ENCODE results near the gene IQSEC1.

The IQSEC1 gene

GRCh38 chr3:13021141-13022114 is 51.8 kb downstream of the IQSEC1 start:
- Histone ChIP-seq H3K27ac (ENCODE audit: low read length) (no peak overlapping the region), H3K36me3 (ENCODE audit: control insufficient read depth in 1 of 2, insufficient read depth in 2 of 2, low read length in 2 of 2) (no peaks in the 10 kb centered on the region), H3K9me3 (ENCODE audit: control insufficient read depth in 1 of 2, low read length in 2 of 2) (no peaks in the 10 kb centered on the region), H3K27me3 (ENCODE audit: low read depth, low read length) (no peaks in the 10 kb centered on the region), H3K4me1 (ENCODE audit: control insufficient read depth in 1 of 2, insufficient read depth in 2 of 2, low read length in 2 of 2) (peaks cover 4 to 35% of the 10 kb centered on the region in 2 donors), H3K4me3 (ENCODE audit: low read depth in 1 of 2, low read length in 2 of 2) (peak overlapping the region; percentile 26 to 28)

- Histone ChIP-seq H3K27me3 (ENCODE audit: low read depth, low read length) (no peaks in the 10 kb centered on the region), H3K36me3 (ENCODE audit: control insufficient read depth in 1 of 2, insufficient read depth in 2 of 2, low read length in 2 of 2) (no peaks in the 10 kb centered on the region), H3K27ac (ENCODE audit: low read length) (no peak overlapping the region), H3K9me3 (ENCODE audit: control insufficient read depth in 1 of 2, low read length in 2 of 2) (no peaks in the 10 kb centered on the region), H3K4me3 (ENCODE audit: low read depth in 1 of 2, low read length in 2 of 2) (no peak overlapping the region), H3K4me1 (ENCODE audit: control insufficient read depth in 1 of 2, insufficient read depth in 2 of 2, low read length in 2 of 2) (peaks cover 8 to 41% of the 10 kb centered on the region in 2 donors)
These were observed 53.0 kb downstream of the IQSEC1 start for GRCh38 chr3:13020159-13020750.

- Histone ChIP-seq H3K4me3 (ENCODE audit: low read depth in 1 of 2, low read length in 2 of 2) (peak overlapping the region in 1 of 2 donors; percentile 26), H3K9me3 (ENCODE audit: control insufficient read depth in 1 of 2, low read length in 2 of 2) (no peaks in the 10 kb centered on the region), H3K36me3 (ENCODE audit: control insufficient read depth in 1 of 2, insufficient read depth in 2 of 2, low read length in 2 of 2) (no peaks in the 10 kb centered on the region), H3K4me1 (ENCODE audit: control insufficient read depth in 1 of 2, insufficient read depth in 2 of 2, low read length in 2 of 2) (peaks cover 8 to 41% of the 10 kb centered on the region in 2 donors), H3K27me3 (ENCODE audit: low read depth, low read length) (no peaks in the 10 kb centered on the region), H3K27ac (ENCODE audit: low read length) (no peak overlapping the region)
These were observed 53.8 kb downstream of the IQSEC1 start for GRCh38 chr3:13019243-13020095.

- H3K9me3 ChIP-seq (ENCODE audit: control insufficient read depth in 1 of 2, low read length in 2 of 2): no peaks in the 10 kb centered on the region
- H3K4me3 ChIP-seq (ENCODE audit: low read depth in 1 of 2, low read length in 2 of 2): peak overlapping the region in 1 of 2 donors; percentile 26
- H3K27ac ChIP-seq (ENCODE audit: low read length): no peak overlapping the region
- H3K4me1 ChIP-seq (ENCODE audit: control insufficient read depth in 1 of 2, insufficient read depth in 2 of 2, low read length in 2 of 2): peaks cover 8 to 41% of the 10 kb centered on the region in 2 donors
- H3K27me3 ChIP-seq (ENCODE audit: low read depth, low read length): no peaks in the 10 kb centered on the region
- H3K36me3 ChIP-seq (ENCODE audit: control insufficient read depth in 1 of 2, insufficient read depth in 2 of 2, low read length in 2 of 2): no peaks in the 10 kb centered on the region
These were observed 54.5 kb downstream of the IQSEC1 start for GRCh38 chr3:13018561-13019242.

- Histone ChIP-seq H3K4me1 (ENCODE audit: control insufficient read depth in 1 of 2, insufficient read depth in 2 of 2, low read length in 2 of 2) (peaks cover 8 to 36% of the 10 kb centered on the region in 2 donors), H3K36me3 (ENCODE audit: control insufficient read depth in 1 of 2, insufficient read depth in 2 of 2, low read length in 2 of 2) (no peaks in the 10 kb centered on the region), H3K27me3 (ENCODE audit: low read depth, low read length) (no peaks in the 10 kb centered on the region), H3K9me3 (ENCODE audit: control insufficient read depth in 1 of 2, low read length in 2 of 2) (no peaks in the 10 kb centered on the region), H3K27ac (ENCODE audit: low read length) (no peak overlapping the region), H3K4me3 (ENCODE audit: low read depth in 1 of 2, low read length in 2 of 2) (no peak overlapping the region)
These were observed 55.2 kb downstream of the IQSEC1 start for GRCh38 chr3:13018043-13018451.

- Histone ChIP-seq H3K27ac (ENCODE audit: low read length) (no peak overlapping the region), H3K36me3 (ENCODE audit: control insufficient read depth in 1 of 2, insufficient read depth in 2 of 2, low read length in 2 of 2) (no peaks in the 10 kb centered on the region), H3K27me3 (ENCODE audit: low read depth, low read length) (no peaks in the 10 kb centered on the region), H3K4me1 (ENCODE audit: control insufficient read depth in 1 of 2, insufficient read depth in 2 of 2, low read length in 2 of 2) (peaks cover 9 to 31% of the 10 kb centered on the region in 2 donors), H3K9me3 (ENCODE audit: control insufficient read depth in 1 of 2, low read length in 2 of 2) (no peaks in the 10 kb centered on the region), H3K4me3 (ENCODE audit: low read depth in 1 of 2, low read length in 2 of 2) (no peak overlapping the region)
These were observed 55.7 kb downstream of the IQSEC1 start for GRCh38 chr3:13017361-13018042.

- Histone ChIP-seq H3K9me3 (ENCODE audit: control insufficient read depth in 1 of 2, low read length in 2 of 2) (no peaks in the 10 kb centered on the region), H3K27me3 (ENCODE audit: low read depth, low read length) (no peaks in the 10 kb centered on the region), H3K4me3 (ENCODE audit: low read depth in 1 of 2, low read length in 2 of 2) (peak overlapping the region in 1 of 2 donors; percentile 37), H3K27ac (ENCODE audit: low read length) (peak overlapping the region; percentile 82), H3K4me1 (ENCODE audit: control insufficient read depth in 1 of 2, insufficient read depth in 2 of 2, low read length in 2 of 2) (peaks cover 13 to 26% of the 10 kb centered on the region in 2 donors), H3K36me3 (ENCODE audit: control insufficient read depth in 1 of 2, insufficient read depth in 2 of 2, low read length in 2 of 2) (no peaks in the 10 kb centered on the region)
These were observed 56.4 kb downstream of the IQSEC1 start for GRCh38 chr3:13016721-13017255.

GRCh38 chr3:13016083-13016720 is 57.0 kb downstream of the IQSEC1 start:
- Histone ChIP-seq H3K27ac (ENCODE audit: low read length) (peak overlapping the region; percentile 82), H3K27me3 (ENCODE audit: low read depth, low read length) (no peaks in the 10 kb centered on the region), H3K36me3 (ENCODE audit: control insufficient read depth in 1 of 2, insufficient read depth in 2 of 2, low read length in 2 of 2) (no peaks in the 10 kb centered on the region), H3K9me3 (ENCODE audit: control insufficient read depth in 1 of 2, low read length in 2 of 2) (no peaks in the 10 kb centered on the region), H3K4me1 (ENCODE audit: control insufficient read depth in 1 of 2, insufficient read depth in 2 of 2, low read length in 2 of 2) (peaks cover 15 to 21% of the 10 kb centered on the region in 2 donors), H3K4me3 (ENCODE audit: low read depth in 1 of 2, low read length in 2 of 2) (peak overlapping the region; percentile 16 to 37)

- peaks cover 15 to 16% of the 10 kb centered on the region in 2 donors for H3K4me1 ChIP-seq (ENCODE audit: control insufficient read depth in 1 of 2, insufficient read depth in 2 of 2, low read length in 2 of 2)
- no peaks in the 10 kb centered on the region for H3K27me3 ChIP-seq (ENCODE audit: low read depth, low read length)
- H3K27ac ChIP-seq (ENCODE audit: low read length): peak overlapping the region; percentile 82
- H3K9me3 ChIP-seq (ENCODE audit: control insufficient read depth in 1 of 2, low read length in 2 of 2): no peaks in the 10 kb centered on the region
- H3K4me3 ChIP-seq (ENCODE audit: low read depth in 1 of 2, low read length in 2 of 2): peak overlapping the region; percentile 16 to 21
- H3K36me3 ChIP-seq (ENCODE audit: control insufficient read depth in 1 of 2, insufficient read depth in 2 of 2, low read length in 2 of 2): no peaks in the 10 kb centered on the region
These were observed 57.7 kb downstream of the IQSEC1 start for GRCh38 chr3:13015286-13016082.
